GM12878 (cell line): ENCODE results near the gene RPL22. TPM values are rescaled to one million over a fixed set of nuclear protein-coding genes. Genes with fewer than 3 reads are reported as not detected.

ENCODE experiments used
- ATAC-seq: fragments of 200-7000 bp; cut with Tn5 transposase; 3 replicates; pipeline ENCODE4 v1.9.1; 2020; ENCODE audit warnings: mild to moderate bottlenecking, moderate library complexity
- BruUV-seq: library from RNA; stranded (reverse); fragments of 400-500 nt; replicated peaks from 2 replicates; lab custom pipeline; 2021; lab: Mats Ljungman, UMichigan
- CTCF ChIA-PET: fragments of 300-600 bp; sonication (Branson Sonifier 250); formaldehyde crosslinking; extraction: SDS; loops from one replicate; lab custom pipeline; 2021; ENCODE audit warnings: inconsistent platforms; lab: Yijun Ruan, JAX
- POLR2A ChIA-PET: fragments of 350-600 bp; formaldehyde crosslinking; extraction: SDS; loops from one replicate; lab custom pipeline; 2021; ENCODE audit warnings: inconsistent platforms; lab: Charles Lee
- RAD21 ChIA-PET: fragments of 300-600 bp; sonication (Branson Sonifier 250); formaldehyde crosslinking; loops from one replicate; lab custom pipeline; 2023; ENCODE audit warnings: antibody characterized with exemption; ENCODE audit not compliant: unreplicated experiment; lab: Charles Lee
- SMC1A ChIA-PET: fragments of 300-600 bp; sonication (Branson Sonifier 250); formaldehyde crosslinking; loops from one replicate; lab custom pipeline; 2023; ENCODE audit not compliant: unreplicated experiment, uncharacterized antibody; lab: Charles Lee
- DNase-seq: peaks from one replicate; pipeline ENCODE4 v3.0.0-alpha.2; 2011; ENCODE audit warnings: low read depth, low spot score
- FAIRE-seq: peaks from 3 replicates; lab custom pipeline; 2011; peaks lifted over from hg19 to GRCh38; lab: Jason Lieb, UNC
- H2AFZ ChIP-seq: 2 replicates; pipeline ENCODE4 v1.6.0; 2011; ENCODE audit warnings: low read depth, low read length, control low read depth; ENCODE audit not compliant: control insufficient read depth
- H3K27ac ChIP-seq: 2 replicates; pipeline ENCODE4 v1.5.1; 2011; ENCODE audit warnings: control low read depth; ENCODE audit not compliant: control insufficient read depth, insufficient read depth
- H3K27me3 ChIP-seq, 2 experiments: replicated peaks in 1 of 2; 2 replicates each; pipeline versions ENCODE4 v1.6.0 to v1.6.1; 2011; ENCODE audit warnings: low read length in 1 of 2; ENCODE audit not compliant: control insufficient read depth in 2 of 2, insufficient read depth in 2 of 2
- H3K36me3 ChIP-seq, 2 experiments: 2 replicates each; pipeline ENCODE4 v1.5.1; 2011; ENCODE audit warnings: low read length in 1 of 2; ENCODE audit not compliant: control insufficient read depth in 2 of 2, insufficient read depth in 2 of 2
- H3K4me1 ChIP-seq: 2 replicates; pipeline ENCODE4 v1.6.1; 2011; ENCODE audit warnings: mild to moderate bottlenecking, low read length, moderate library complexity, mixed read lengths; ENCODE audit not compliant: control insufficient read depth, insufficient read depth
- H3K4me2 ChIP-seq: 2 replicates; pipeline ENCODE4 v1.6.0; 2011; ENCODE audit warnings: control low read depth; ENCODE audit not compliant: control insufficient read depth, insufficient read depth
- H3K4me3 ChIP-seq: fragments of 200-600 bp; sonication (generic); 2 replicates; pipeline ENCODE4 v1.5.1; 2016
- H3K79me2 ChIP-seq: 2 replicates; pipeline ENCODE4 v1.6.0; 2011; ENCODE audit warnings: low read length; ENCODE audit not compliant: control insufficient read depth, insufficient read depth
- H3K9ac ChIP-seq: 2 replicates; pipeline ENCODE4 v1.8.0; 2011; ENCODE audit warnings: low read length, control low read depth, mixed read lengths; ENCODE audit not compliant: control insufficient read depth, insufficient read depth
- H3K9me3 ChIP-seq: replicated peaks from 3 replicates; pipeline ENCODE4 v1.5.1; 2011; ENCODE audit warnings: mild to moderate bottlenecking, low read length; ENCODE audit not compliant: control insufficient read depth, insufficient read depth
- H4K20me1 ChIP-seq: 2 replicates; pipeline ENCODE4 v1.6.0; 2011; ENCODE audit not compliant: control insufficient read depth, insufficient read depth
- CEBPB ChIP-seq, 2 experiments: fragments of 150-350 bp in 1 of 2; IDR thresholded peaks; 2 replicates each; pipeline ENCODE4 v1.6.1; 2012 to 2014; ENCODE audit warnings: low read depth in 2 of 2, low read length in 2 of 2, borderline replicate concordance in 1 of 2, inconsistent platforms in 1 of 2
- CHD4 ChIP-seq: fragments of 200-600 bp; sonication (generic); IDR thresholded peaks from 2 replicates; pipeline ENCODE4 v1.6.1; 2016; ENCODE audit warnings: mild to moderate bottlenecking
- CTCF ChIP-seq, 3 experiments: IDR thresholded peaks in 2 of 3; conservative IDR thresholded peaks in 1 of 3; 2 replicates each; pipeline ENCODE4 v1.5.1; 2011; ENCODE audit warnings: low read depth in 3 of 3, low read length in 3 of 3, mild to moderate bottlenecking in 3 of 3, control low read depth in 2 of 3, moderate library complexity in 2 of 3, inconsistent platforms in 1 of 3, mixed read lengths in 1 of 3; ENCODE audit not compliant: control insufficient read depth in 2 of 3, insufficient read depth in 1 of 3; ENCODE audit errors: extremely low read depth in 1 of 3
- KAT2A ChIP-seq: conservative IDR thresholded peaks from 2 replicates; pipeline ENCODE4 v1.6.1; 2011; ENCODE audit warnings: low read depth, low read length; ENCODE audit not compliant: control insufficient read depth
- NKRF ChIP-seq: fragments of 450-650 bp; conservative IDR thresholded peaks from 2 replicates; pipeline ENCODE4 v1.6.1; 2017; ENCODE audit warnings: mild to moderate bottlenecking, moderate library complexity
- POLR2AphosphoS5 ChIP-seq: IDR thresholded peaks from 2 replicates; pipeline ENCODE4 v1.6.1; 2011; ENCODE audit warnings: mild to moderate bottlenecking, low read length, inconsistent platforms
- SREBF2 ChIP-seq: IDR thresholded peaks from 2 replicates; pipeline ENCODE4 v1.6.1; 2012; ENCODE audit warnings: mild to moderate bottlenecking, low read length
- STAT3 ChIP-seq: IDR thresholded peaks from 2 replicates; pipeline ENCODE4 v1.6.1; 2011; ENCODE audit warnings: low read depth, low read length, improper control_type of control experiment
- ZBTB4 ChIP-seq: fragments of 450-650 bp; formaldehyde crosslinking; IDR thresholded peaks from 2 replicates; pipeline ENCODE4 v1.4.0; 2022; ENCODE audit warnings: mild to moderate bottlenecking, moderate library complexity
- ZNF384 ChIP-seq: IDR thresholded peaks from 2 replicates; pipeline ENCODE4 v1.6.1; 2012; ENCODE audit warnings: low read depth, mild to moderate bottlenecking, low read length, improper control_type of control experiment, borderline replicate concordance
- ZNF687 ChIP-seq: fragments of 450-650 bp; IDR thresholded peaks from 2 replicates; pipeline ENCODE4 v1.6.1; 2017; ENCODE audit warnings: mild to moderate bottlenecking, moderate library complexity
- WGBS: methylation state at CpG from one replicate; pipeline ENCODE4 v1.1.6; 2016; ENCODE audit warnings: low lambda C conversion rate; ENCODE audit not compliant: insufficient replicate concordance, insufficient coverage; ENCODE audit errors: missing lambda C conversion rate; 5-methylcytosine and 5-hydroxymethylcytosine counted together
- in situ Hi-C: fragments of 300-500 bp; cut with MboI; formaldehyde crosslinking; loops from 9 replicates; pipeline ENCODE4 v1.14.3; 2018; ENCODE audit warnings: mixed read lengths
- intact Hi-C: fragments of 100-400 bp; cut with micrococcal nuclease; formaldehyde crosslinking; loops from one replicate; pipeline ENCODE4 v1.14.2; 2022; ENCODE audit not compliant: unreplicated experiment
- polyA plus RNA-seq, 11 experiments: library from polyadenylated mRNA; depleted of rRNA in 4 of 11; unstranded in 6 of 11; stranded (reverse) in 5 of 11; fragments of >200 nt; fragmentation: Nextera tagmentation in 4 of 11; fragmentation: Illumina TruSeq in 1 of 11; extraction: Ambion mirVana in 4 of 11; extraction: Trizol in 1 of 11; gene quantifications; 1 replicate in 1 of 11; 2 replicates in 10 of 11; pipeline versions ENCODE4 v1.2.1 to v1.2.3, GENCODE V29; 2011 to 2016; ENCODE audit warnings: inconsistent platforms in 2 of 11, missing spikeins in 2 of 11, low read depth in 1 of 11
- total RNA-seq, 4 experiments: library from RNA; depleted of rRNA in 3 of 4; stranded (reverse); fragments of >200 nt in 3 of 4; fragmentation: Illumina TruSeq in 1 of 4; extraction: Trizol in 1 of 4; gene quantifications; 2 replicates each; pipeline versions ENCODE4 v1.2.1 to v1.2.3, GENCODE V29; 2013 to 2021

RPL22 gene
- total and polyA plus RNA-seq, 10 of the 15 experiments (the other 5 are each of a cell fraction or from before 2014, with no cell fraction given): 191 to 560 (median 430) TPM

- FAIRE-seq: no peak
- in situ Hi-C loops: no loop called here
- Histone ChIP-seq H3K27ac (no peak overlapping the region), H3K4me2 (no peak overlapping the region), H3K36me3 (no peaks in the 10 kb centered on the region), H3K9ac (no peak overlapping the region), H3K79me2 (no peaks in the 10 kb centered on the region), H3K4me3 (no peak overlapping the region), H2AFZ (no peak overlapping the region), H3K4me1 (no peaks in the 10 kb centered on the region), H3K9me3 (no peaks in the 10 kb centered on the region; the same call in 2 of the 3 replicates), H3K27me3 (no peaks in the 10 kb centered on the region; a peak in 1 of 4 replicates), H4K20me1 (no peaks in the 10 kb centered on the region)
- no TSS peak for BruUV-seq
- ChIA-PET CTCF (no interaction called here), POLR2A (no interaction called here), RAD21 (no interaction called here), SMC1A (no interaction called here)
- intact Hi-C loops: no loop called here
- DNase-seq: no peak
- 17% methylated on average over 16 of the region's 16 CpGs for WGBS
- TF ChIP-seq CHD4 (no peak), SREBF2 (no peak), KAT2A (no peak), ZNF687 (no peak), NKRF (no peak), CTCF (IDR thresholded peaks at IDR 0.05 in 2 of 3, conservative IDR thresholded peaks at IDR 0.05 in 1 of 3; ENCODE audit: control insufficient read depth in 2 of 3, extremely low read depth in 1 of 3, insufficient read depth in 1 of 3, low read depth in 3 of 3, low read length in 3 of 3) (no peak), POLR2AphosphoS5 (no peak), CEBPB (IDR thresholded peaks at IDR 0.05; ENCODE audit: borderline replicate concordance in 1 of 2, low read depth in 2 of 2, low read length in 2 of 2) (no peak), ZBTB4 (CRISPR knock-in tag) (no peak), STAT3 (no peak), ZNF384 (no peak)
- no peak for ATAC-seq
These were observed 62.7 kb downstream of the RPL22 start for GRCh38 chr1:6136516-6137220.
